HG02870 (cell line): ENCODE results near the gene TMC8.
"Not testable (repeated sequence)": the region's sequence is repeated elsewhere in the genome, so short reads cannot be mapped to it uniquely, and the experiment has no call there.

Experiments used
- ATAC-seq: cut with Tn5 transposase; IDR thresholded peaks from one replicate; pipeline ENCODE4 v1.9.1; 2021; ENCODE audit warnings: mild to moderate bottlenecking, moderate library complexity; ENCODE audit not compliant: unreplicated experiment

TMC8 gene, protein sequence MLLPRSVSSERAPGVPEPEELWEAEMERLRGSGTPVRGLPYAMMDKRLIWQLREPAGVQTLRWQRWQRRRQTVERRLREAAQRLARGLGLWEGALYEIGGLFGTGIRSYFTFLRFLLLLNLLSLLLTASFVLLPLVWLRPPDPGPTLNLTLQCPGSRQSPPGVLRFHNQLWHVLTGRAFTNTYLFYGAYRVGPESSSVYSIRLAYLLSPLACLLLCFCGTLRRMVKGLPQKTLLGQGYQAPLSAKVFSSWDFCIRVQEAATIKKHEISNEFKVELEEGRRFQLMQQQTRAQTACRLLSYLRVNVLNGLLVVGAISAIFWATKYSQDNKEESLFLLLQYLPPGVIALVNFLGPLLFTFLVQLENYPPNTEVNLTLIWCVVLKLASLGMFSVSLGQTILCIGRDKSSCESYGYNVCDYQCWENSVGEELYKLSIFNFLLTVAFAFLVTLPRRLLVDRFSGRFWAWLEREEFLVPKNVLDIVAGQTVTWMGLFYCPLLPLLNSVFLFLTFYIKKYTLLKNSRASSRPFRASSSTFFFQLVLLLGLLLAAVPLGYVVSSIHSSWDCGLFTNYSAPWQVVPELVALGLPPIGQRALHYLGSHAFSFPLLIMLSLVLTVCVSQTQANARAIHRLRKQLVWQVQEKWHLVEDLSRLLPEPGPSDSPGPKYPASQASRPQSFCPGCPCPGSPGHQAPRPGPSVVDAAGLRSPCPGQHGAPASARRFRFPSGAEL

GRCh38 chr17:78130437-78131101, at the start of gene TMC8:
TSS of gene TMC8 (plus strand) at chr17:78130771. CDS start at chr17:78131589, 818 bp downstream.
- ATAC-seq, result no peak

GRCh38 chr17:78081551-78081950, 49.0 kb upstream of the TMC8 start:
- no peak for ATAC-seq

DNA sequence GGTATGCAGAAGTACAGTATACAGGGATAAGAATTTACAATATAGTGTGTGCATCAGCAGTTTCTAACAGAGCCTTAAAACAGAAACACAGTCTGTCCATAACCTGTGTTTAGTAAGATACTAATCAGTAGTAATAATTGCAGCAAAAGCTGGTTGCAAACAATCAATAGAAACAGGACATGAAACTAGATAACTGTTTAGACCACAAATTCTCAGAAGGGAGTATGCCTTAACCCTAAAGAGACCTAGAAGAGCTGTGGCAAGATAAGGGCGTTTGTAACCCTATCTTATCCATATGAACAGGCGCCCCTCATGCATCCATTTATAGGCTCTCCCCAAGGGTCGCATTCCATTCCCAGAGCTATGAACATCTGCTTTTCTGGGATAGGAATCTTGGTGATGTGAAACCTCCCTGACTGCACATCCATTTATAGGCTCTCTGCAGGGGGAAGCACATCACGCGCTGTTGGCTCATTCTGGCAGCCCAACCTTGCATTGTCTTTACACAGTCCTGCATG, 48.2 kb upstream of the TMC8 start:
- not testable (repeated sequence) for ATAC-seq

GRCh38 chr17:78082988-78083387, 47.6 kb upstream of the TMC8 start:
- ATAC-seq, result no peak

GRCh38 chr17:78086740-78087139, 43.8 kb upstream of the TMC8 start:
- no peak for ATAC-seq

DNA sequence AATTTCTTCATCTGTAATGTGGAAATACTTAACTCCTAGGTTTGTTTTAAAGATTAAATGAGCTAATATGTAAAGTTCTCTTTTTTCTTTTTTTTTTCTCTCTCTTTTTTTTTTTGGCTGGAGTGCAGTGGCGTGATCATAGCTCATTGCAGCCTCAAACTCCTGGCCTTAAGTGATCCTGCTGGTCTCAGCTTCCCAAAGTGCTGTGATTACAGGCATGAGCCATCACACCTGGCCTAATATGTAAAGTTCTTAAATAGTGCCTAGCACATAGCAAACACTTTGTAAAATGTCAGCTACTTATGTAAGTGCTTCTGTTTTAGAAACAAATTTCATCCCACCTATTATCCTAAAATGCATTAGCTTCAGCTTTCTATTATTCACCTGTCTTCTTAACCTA, 42.0 kb upstream of the TMC8 start:
- no peak for ATAC-seq

DNA sequence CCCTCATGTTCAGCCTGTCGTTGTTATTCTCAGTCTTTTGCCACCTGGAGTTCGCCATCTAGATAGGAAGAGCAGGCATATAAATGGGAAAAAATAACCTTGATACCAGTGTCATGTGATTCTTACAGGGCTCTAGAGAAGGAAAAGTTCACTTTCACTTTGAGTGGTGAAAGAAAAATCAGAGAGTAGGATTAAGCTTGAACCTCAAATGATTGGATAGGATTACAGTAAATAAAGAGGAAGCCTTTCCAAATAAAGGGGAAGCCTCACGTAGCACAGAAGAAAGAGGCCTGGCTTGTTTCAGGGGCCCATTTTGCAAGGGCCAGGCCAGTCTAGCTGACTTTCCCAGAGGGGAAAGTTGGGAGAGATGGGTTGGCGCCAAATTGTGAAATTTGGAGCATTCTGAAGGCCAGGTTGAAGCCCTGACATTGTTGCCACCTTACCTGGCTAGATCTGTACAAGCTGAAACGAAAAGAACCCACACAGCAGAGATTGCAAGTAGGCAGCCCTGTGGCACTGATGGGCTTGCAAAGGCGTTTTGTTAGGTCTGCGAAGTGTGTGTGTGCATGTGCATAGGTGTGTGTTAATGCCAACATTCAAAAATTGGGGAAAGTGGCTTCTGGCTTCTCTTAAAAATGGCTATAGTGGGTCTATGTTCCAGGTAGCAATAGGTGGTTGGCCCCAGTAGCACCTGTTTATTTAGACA, 40.8 kb upstream of the TMC8 start:
- no peak for ATAC-seq

GRCh38 chr17:78092794-78093324, 37.7 kb upstream of the TMC8 start:
- no peak for ATAC-seq

- ATAC-seq, result no peak
Measured at GRCh38 chr17:78095035-78095434, 35.5 kb upstream of the TMC8 start.

- no peak for ATAC-seq
Measured at GRCh38 chr17:78096093-78096492, 34.5 kb upstream of the TMC8 start.

DNA sequence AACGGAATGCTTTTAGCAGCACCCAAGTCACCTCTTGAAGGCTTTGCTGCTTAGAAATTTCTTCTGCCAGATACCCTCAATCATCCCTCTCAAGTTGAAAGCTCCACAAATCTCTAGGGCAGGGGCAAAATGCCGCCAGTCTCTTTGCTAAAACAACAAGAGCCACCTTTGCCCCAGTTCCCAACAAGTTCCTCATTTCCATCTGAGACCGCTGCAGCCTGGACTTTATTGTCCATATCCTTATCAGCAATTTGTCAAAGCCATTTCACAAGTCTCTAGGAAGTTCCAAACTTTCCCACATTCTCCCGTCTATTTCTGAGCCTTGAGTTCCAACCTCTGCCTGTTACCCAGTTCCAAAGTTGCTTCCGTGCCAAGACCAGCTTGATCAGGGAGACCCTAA, 29.5 kb upstream of the TMC8 start:
- no peak for ATAC-seq

GRCh38 chr17:78101542-78101941, 29.0 kb upstream of the TMC8 start:
- no peak for ATAC-seq

DNA sequence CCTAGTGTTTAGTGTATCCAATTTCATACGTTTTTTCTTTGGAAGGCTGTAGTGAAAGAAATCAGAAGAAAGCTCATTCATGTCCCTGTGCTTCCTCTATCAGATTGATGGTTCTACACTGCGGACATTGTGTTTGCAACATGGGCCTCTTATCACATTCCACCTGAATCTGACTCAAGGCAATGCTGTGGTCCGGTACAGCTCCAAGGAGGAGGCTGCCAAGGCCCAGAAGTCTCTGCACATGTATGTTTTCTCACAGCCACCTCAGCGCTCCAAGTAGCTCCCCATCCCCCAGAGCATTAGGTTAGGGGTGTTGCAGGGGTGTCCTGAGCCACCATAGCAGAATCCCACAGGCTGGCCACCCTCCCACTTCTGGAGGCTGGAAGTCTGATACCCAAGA, 27.3 kb upstream of the TMC8 start:
- no peak for ATAC-seq

DNA sequence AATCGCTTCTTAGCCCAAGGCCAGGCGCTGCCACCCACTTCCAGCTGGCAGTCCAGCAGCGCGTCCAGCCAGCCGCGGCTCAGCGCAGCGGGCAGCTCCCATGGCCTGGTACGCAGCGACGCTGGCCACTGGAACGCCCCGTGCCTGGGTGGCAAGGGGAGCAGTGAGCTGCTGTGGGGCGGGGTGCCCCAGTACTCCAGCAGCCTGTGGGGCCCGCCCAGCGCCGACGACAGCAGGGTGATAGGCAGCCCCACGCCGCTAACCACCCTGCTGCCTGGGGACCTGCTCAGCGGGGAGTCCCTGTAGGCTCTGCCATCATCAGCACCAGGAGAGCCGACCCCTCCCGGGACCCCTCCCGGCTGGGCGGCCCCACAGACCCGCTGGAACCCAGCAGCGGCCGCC, 26.0 kb upstream of the TMC8 start:
- no peak for ATAC-seq

GRCh38 chr17:78105101-78105500, 25.5 kb upstream of the TMC8 start:
- no peak for ATAC-seq

GRCh38 chr17:78105551-78105950, 25.0 kb upstream of the TMC8 start:
- ATAC-seq, result no peak

DNA sequence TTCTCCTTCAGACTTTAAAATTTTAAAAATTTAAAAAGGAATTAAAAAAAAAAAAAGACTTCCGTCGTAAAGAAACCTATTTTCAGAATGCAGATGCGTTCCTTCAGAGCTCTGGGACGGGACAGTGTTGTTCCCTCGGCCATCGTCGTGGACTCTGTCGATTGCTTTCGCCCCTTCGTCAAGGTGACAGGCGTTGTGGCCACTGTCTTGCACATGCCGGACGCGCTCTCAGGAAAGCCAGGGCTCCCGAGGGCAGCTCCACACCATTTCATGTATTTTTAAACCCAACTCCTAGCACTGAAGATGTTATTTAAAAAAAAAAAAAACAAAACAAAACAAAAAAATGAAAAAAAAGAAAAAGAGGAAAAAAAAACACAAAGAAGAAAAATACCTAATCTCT, 24.4 kb upstream of the TMC8 start:
- ATAC-seq, result no peak

GRCh38 chr17:78107457-78107856, 23.1 kb upstream of the TMC8 start:
- ATAC-seq, result no peak

DNA sequence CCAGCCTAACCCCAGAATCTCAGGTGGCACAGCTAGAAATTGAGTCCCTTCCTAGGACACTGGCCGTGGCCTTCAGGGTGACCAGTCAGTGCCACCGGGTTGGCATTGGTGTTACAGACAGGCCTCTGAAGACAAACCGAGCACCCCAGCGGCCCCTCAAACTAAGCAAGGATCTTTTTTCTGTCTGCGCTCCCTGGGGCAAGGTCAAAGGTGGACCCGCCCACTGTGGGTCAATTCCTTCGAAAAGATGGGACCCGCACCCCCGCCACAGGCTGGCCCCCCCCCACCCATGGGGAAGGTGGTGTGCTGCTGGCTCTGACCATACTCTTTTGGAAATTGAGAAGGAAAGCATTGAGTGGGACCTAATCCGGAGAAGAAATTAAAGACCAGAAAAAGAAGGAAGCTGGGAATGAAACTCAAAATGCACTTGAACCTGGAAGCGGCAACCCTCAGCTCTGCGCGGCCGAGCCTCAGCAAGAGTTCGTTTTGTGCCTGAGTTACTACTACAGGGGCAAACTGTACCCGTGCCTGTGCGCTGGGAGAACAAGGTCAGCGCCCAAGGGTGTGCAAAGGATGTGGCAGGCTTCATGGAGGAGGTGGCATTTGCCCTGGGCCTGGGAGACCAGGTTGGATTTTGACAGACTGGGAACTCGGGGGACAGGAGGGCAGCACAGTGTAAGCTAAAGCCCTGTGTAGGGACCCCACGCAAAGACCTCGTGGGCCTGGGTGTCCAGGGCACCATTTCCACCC, 22.4 kb upstream of the TMC8 start:
- no peak for ATAC-seq
